PC-3 (cell line): ENCODE measurements around the gene STK25.

Experiments used
- CTCF ChIP-seq: fragments of 300-600 bp; sonication (generic); conservative IDR thresholded peaks from 2 replicates; pipeline ENCODE4 v1.5.1; 2017; ENCODE audit warnings: antibody characterized with exemption, low read depth, mild to moderate bottlenecking, low read length
- EZH2phosphoT487 ChIP-seq: fragments of 300-600 bp; sonication (generic); IDR thresholded peaks from 2 replicates; pipeline ENCODE4 v1.6.1; 2018; ENCODE audit warnings: mild to moderate bottlenecking, antibody characterized with exemption, low read length, borderline replicate concordance

DNA sequence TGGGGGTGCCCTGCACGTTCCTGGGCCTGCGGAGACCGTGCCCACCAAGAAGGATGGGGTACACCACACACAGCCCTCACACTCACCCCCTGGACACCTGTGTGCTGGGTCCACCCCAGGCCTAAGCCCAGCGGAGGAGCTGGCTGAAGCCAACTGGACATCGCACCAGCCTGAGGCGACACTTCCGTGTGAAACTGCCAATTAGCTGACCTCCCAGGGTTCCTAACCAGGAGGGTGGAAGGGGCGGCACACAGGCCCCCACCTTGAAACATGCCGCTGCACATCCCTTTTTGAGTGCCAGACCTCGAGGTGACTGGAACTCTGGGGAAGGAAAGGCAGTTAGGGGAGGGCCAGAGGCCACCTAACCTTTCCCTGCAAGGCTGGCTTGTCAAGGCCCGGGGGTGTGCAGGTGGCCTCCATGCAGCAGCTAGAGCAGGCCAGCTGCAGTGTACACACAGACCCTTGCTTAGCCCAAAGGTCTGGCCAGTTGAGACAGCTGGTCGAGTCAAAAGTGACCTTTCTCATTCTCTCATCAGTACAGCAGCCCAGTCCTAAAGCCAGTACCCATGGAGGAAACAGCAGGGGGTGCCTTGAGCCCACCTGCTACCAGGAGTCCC lies 4.5 kb downstream of the STK25 start:
- TF ChIP-seq EZH2phosphoT487 = no peak
- no peak for TF ChIP-seq CTCF
